C4-2B (cell line): Measurements from ENCODE around the gene KCNQ1.

ENCODE experiments used
- CTCF ChIP-seq: fragments of 450-650 bp; conservative IDR thresholded peaks from 2 replicates; pipeline ENCODE4 v1.5.1; 2017; ENCODE audit warnings: mild to moderate bottlenecking
- ZFX ChIP-seq: fragments of 450-650 bp; IDR thresholded peaks from 2 replicates; pipeline ENCODE4 v1.6.1; 2017

- TF ChIP-seq CTCF, result no peak
- no peak for TF ChIP-seq ZFX
Measured at GRCh38 chr11:2775626-2776350, 331.0 kb downstream of the KCNQ1 start.
